SJCRH30 (cell line): Measurements from ENCODE around the gene LBHD2. TPM values are rescaled to one million over a fixed set of nuclear protein-coding genes. Genes with fewer than 3 reads are reported as not detected.

Experiments used
- DNase-seq, 2 experiments: peaks; one replicate each; pipeline ENCODE4 v3.0.0-alpha.2; 2015 to 2020
- H3K27ac ChIP-seq: fragments of 250-450 bp; sonication (Bioruptor Pico); 2 replicates; pipeline ENCODE4 v1.5.1; 2020; ENCODE audit warnings: mild to moderate bottlenecking, moderate library complexity
- H3K27me3 ChIP-seq: fragments of 250-450 bp; sonication (Bioruptor Pico); 2 replicates; pipeline ENCODE4 v1.5.1; 2020; ENCODE audit warnings: mild to moderate bottlenecking, moderate library complexity
- H3K36me3 ChIP-seq: fragments of 250-450 bp; sonication (Bioruptor Pico); 2 replicates; pipeline ENCODE4 v1.5.1; 2020; ENCODE audit warnings: mild to moderate bottlenecking, moderate library complexity
- H3K4me1 ChIP-seq: fragments of 250-450 bp; sonication (Bioruptor Pico); 2 replicates; pipeline ENCODE4 v1.5.1; 2020; ENCODE audit warnings: mild to moderate bottlenecking, moderate library complexity
- H3K4me3 ChIP-seq: fragments of 250-450 bp; sonication (Bioruptor Pico); 2 replicates; pipeline ENCODE4 v1.5.1; 2020; ENCODE audit warnings: mild to moderate bottlenecking, moderate library complexity
- H3K9me3 ChIP-seq: fragments of 250-450 bp; sonication (Bioruptor Pico); replicated peaks from 2 replicates; pipeline ENCODE4 v1.5.1; 2020; ENCODE audit warnings: mild to moderate bottlenecking, moderate library complexity
- total RNA-seq: library from RNA; depleted of rRNA; stranded (reverse); fragments of >200 nt; shearing (Covaris generic); gene quantifications from 2 replicates; pipeline ENCODE4 v1.2.3, GENCODE V29; 2014

Gene LBHD2
- total RNA-seq, 1 experiment from 2014 or later: not detected

DNA sequence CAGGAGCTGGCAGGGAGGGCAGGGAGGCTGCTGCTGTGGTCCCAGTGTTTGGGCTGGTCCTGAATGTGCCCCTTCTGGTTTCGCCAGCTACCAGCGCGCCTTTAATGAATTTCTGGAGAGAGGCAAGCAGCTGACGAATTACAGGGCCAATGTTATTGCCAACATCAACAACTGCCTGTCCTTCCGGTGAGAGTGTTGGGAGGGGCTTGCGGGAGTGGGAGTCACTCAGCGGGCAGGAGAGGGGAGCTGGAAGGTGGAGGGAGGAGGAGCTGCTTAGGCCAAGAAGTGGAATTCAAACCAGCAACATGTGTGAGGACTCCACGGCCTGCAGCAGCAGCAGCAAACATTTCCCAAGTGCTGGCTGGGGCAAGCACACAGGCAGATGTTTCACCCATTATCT is 47.0 kb downstream of the LBHD2 start:
- H3K9me3 ChIP-seq: no peaks in the 10 kb centered on the region
- DNase-seq: peak; percentile 75
- H3K36me3 ChIP-seq: no peaks in the 10 kb centered on the region
- no peak overlapping the region for H3K4me3 ChIP-seq
- peaks cover 41% of the 10 kb centered on the region for H3K4me1 ChIP-seq
- H3K27ac ChIP-seq: peak overlapping the region; percentile 25; the same call in 1 of the 2 replicates
- no peaks in the 10 kb centered on the region for H3K27me3 ChIP-seq

DNA sequence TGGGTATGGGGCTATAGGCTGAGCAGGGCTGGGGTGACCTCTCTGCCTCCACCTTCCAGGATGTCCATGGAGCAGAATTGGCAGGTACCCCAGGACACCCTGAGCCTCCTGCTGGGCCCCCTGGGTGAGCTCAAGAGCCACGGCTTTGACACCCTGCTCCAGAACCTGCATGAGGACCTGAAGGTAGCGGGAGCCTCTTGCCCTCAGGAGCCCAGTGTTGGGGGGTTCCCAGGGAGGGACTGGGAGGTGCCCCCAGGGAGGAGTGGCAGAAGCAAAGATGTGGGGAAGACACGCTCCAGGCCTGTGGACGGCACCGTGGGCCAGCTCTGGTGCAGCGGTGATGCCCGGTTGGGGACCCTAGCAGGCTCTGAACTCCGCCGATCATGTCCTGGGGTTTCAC is 47.6 kb downstream of the LBHD2 start:
- Histone ChIP-seq H3K36me3 (no peaks in the 10 kb centered on the region), H3K9me3 (no peaks in the 10 kb centered on the region), H3K27ac (no peak overlapping the region), H3K4me1 (peaks cover 44% of the 10 kb centered on the region), H3K4me3 (no peak overlapping the region), H3K27me3 (no peaks in the 10 kb centered on the region)
- no peak for DNase-seq

- Histone ChIP-seq H3K36me3 (no peaks in the 10 kb centered on the region), H3K9me3 (no peaks in the 10 kb centered on the region), H3K4me3 (no peak overlapping the region), H3K4me1 (peaks cover 49% of the 10 kb centered on the region), H3K27me3 (no peaks in the 10 kb centered on the region), H3K27ac (peak overlapping the region; percentile 20; the same call in 1 of the 2 replicates)
- peak; percentile 47 to 52 for DNase-seq
Observed at GRCh38 chr14:103132381-103133209, 48.6 kb downstream of the LBHD2 start.

DNA sequence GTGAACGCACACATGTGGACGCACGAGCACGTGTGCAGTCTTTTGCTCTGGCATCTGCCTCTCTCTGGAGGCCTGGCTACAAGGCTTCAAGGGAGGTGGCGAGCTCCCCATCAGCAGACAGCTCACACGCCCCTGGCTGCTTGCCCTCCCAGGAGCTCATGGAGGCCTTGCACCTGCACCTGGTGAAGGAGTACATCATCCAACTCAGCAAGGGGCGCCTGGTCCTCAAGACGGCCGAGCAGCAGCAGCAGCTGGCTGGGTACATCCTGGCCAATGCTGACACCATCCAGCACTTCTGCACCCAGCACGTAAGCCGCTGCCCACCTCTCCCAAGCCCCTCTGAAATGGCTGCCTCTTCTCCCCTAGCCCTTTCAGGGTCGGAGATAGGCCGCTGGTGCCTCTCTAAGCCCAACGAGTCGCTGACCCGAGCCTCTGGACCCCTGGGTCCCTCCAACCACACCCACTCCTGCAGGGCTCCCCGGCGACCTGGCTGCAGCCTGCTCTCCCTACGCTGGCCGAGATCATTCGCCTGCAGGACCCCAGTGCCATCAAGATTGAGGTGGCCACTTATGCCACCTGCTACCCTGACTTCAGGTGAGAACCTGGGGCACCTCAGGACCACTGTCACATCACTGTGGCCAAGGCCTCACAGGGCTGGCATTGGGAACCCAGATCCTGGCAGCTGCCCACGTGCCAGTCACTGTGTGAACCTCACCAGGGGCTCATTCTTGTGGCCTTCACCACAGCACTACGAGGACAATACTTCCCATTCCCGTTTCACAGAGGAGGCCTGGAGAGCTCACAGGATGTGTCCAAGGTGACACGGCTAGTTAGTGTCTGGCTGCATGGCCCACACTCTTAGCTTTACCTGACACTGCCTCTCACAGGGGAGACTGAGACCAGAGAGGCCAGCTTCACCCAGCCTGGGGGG is 49.5 kb downstream of the LBHD2 start:
- no peak for DNase-seq
- no peaks in the 10 kb centered on the region for H3K36me3 ChIP-seq

GRCh38 chr14:103134405-103134804 is 50.4 kb downstream of the LBHD2 start:
- no peaks in the 10 kb centered on the region for H3K27me3 ChIP-seq
- DNase-seq: no peak
- H3K36me3 ChIP-seq: no peaks in the 10 kb centered on the region
- no peak overlapping the region for H3K4me3 ChIP-seq
- H3K4me1 ChIP-seq: peaks cover 40% of the 10 kb centered on the region
- no peaks in the 10 kb centered on the region for H3K9me3 ChIP-seq
- no peak overlapping the region for H3K27ac ChIP-seq

More for the DNA sequence above, 49.5 kb downstream of the LBHD2 start:
- H3K27me3 ChIP-seq: no peaks in the 10 kb centered on the region
- no peak overlapping the region for H3K27ac ChIP-seq
- peaks cover 49% of the 10 kb centered on the region for H3K4me1 ChIP-seq
- H3K4me3 ChIP-seq: no peak overlapping the region
- no peaks in the 10 kb centered on the region for H3K9me3 ChIP-seq

DNA sequence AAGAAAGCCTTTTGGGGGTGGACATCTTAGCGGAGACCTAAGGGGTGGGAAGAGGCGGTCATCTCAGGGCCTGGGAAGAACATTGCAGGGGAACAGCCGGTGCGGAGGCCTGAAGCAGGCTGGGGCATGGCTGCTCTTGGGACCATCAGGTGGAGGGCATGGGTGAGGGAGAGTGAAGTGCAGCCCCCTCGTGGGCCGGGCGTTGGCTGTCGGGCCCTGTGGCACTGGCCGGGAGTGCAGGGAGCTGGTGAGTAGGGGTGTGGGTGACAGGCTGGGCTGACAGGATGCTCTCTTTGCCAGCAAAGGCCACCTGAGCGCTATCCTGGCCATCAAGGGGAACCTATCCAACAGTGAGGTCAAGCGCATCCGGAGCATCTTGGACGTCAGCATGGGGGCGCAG is 50.9 kb downstream of the LBHD2 start:
- peaks cover 35% of the 10 kb centered on the region for H3K4me1 ChIP-seq
- H3K4me3 ChIP-seq: no peak overlapping the region
- no peak overlapping the region for H3K27ac ChIP-seq
- H3K27me3 ChIP-seq: no peaks in the 10 kb centered on the region
- no peaks in the 10 kb centered on the region for H3K36me3 ChIP-seq
- no peak for DNase-seq
- no peaks in the 10 kb centered on the region for H3K9me3 ChIP-seq

GRCh38 chr14:103135333-103136260 is 51.6 kb downstream of the LBHD2 start:
- Histone ChIP-seq H3K36me3 (no peaks in the 10 kb centered on the region), H3K27me3 (no peaks in the 10 kb centered on the region; the same call in 1 of the 2 replicates), H3K27ac (no peak overlapping the region), H3K9me3 (no peaks in the 10 kb centered on the region), H3K4me3 (no peak overlapping the region), H3K4me1 (peaks cover 30% of the 10 kb centered on the region)
- no peak for DNase-seq

DNA sequence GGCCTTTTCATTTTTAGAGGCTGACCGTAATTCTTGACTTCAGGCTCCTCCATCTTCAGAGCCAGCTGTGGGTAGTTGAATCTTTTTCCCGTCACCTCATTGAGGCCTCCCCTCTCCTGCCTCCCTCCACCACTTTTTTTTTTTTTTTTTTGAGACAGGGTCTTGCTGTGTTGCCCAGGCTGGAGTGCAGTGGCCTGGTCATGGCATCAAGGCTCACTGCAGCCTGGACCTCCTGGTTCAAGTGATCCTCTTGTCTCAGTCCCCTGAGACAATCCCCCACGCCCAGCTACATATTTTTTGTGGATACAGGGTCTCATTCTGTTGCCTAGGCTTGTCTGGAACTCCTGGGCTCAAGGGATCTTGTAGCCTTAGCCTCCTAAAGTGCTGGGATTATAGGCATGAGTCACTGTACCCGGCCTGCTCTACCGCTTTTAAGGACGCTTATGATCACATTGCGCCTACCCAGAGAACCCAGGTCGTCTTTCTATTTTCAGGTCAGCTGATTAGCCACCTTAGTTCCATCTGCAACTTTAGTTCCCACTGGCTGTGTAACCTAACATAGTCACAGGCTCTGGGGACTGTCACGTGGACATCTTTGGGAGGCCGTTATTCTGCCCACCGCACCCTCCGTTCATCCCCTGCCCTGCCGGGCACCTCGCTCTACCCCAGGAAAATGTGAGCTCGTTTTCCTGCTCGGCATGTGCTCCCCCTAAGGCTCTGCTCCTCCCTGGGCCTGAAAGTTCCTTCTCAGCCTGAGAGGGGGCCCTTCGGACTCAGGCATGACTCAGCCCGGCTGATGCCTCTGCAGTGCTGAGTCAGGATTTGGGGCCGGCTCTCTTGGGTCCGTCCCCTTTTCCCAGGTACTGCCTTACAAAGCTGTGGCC is 52.6 kb downstream of the LBHD2 start:
- H3K27ac ChIP-seq: peak overlapping the region; percentile 47
- no peaks in the 10 kb centered on the region for H3K9me3 ChIP-seq
- DNase-seq: peak; percentile 57 to 76

DNA sequence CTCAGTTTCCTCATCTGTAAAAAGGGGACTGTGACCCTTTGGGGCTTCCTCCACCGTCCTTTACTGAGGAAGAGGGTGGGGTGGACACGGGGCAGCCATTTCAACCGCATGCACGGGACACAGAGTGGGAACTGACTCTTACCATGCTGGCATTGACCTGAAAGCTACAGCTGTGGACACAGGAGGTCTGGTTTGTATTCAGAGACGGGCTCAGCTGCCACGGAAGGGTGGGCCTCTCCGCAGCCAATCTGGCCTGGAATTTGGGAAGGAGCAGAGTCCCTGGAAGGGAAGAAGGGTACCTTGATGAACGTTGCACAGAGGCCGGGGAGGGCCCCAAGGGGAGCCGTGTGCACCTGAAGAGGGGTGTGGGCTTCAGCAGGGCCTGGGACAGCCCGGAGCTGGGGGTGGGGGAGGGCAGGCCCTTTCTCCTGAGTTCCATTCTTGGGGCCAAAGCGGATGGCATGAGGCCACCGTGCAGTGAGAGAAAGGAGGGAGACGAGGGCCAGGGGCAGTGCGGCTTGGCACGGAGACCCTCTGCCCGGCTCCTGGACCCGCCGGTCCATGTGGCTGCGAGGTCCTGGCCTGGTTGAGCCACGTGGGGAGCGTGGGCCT is 53.8 kb downstream of the LBHD2 start:
- no peak for DNase-seq
- Histone ChIP-seq H3K4me3 (no peak overlapping the region), H3K9me3 (no peaks in the 10 kb centered on the region), H3K36me3 (no peaks in the 10 kb centered on the region), H3K27ac (no peak overlapping the region), H3K27me3 (no peaks in the 10 kb centered on the region; the same call in 1 of the 2 replicates), H3K4me1 (peaks cover 14% of the 10 kb centered on the region)

More for the DNA sequence above, 52.6 kb downstream of the LBHD2 start:
- peak overlapping the region; percentile 22 for H3K4me3 ChIP-seq
- peaks cover 22% of the 10 kb centered on the region; the same call in 1 of the 2 replicates for H3K4me1 ChIP-seq
- no peaks in the 10 kb centered on the region; the same call in 1 of the 2 replicates for H3K27me3 ChIP-seq
- H3K36me3 ChIP-seq: no peaks in the 10 kb centered on the region

DNA sequence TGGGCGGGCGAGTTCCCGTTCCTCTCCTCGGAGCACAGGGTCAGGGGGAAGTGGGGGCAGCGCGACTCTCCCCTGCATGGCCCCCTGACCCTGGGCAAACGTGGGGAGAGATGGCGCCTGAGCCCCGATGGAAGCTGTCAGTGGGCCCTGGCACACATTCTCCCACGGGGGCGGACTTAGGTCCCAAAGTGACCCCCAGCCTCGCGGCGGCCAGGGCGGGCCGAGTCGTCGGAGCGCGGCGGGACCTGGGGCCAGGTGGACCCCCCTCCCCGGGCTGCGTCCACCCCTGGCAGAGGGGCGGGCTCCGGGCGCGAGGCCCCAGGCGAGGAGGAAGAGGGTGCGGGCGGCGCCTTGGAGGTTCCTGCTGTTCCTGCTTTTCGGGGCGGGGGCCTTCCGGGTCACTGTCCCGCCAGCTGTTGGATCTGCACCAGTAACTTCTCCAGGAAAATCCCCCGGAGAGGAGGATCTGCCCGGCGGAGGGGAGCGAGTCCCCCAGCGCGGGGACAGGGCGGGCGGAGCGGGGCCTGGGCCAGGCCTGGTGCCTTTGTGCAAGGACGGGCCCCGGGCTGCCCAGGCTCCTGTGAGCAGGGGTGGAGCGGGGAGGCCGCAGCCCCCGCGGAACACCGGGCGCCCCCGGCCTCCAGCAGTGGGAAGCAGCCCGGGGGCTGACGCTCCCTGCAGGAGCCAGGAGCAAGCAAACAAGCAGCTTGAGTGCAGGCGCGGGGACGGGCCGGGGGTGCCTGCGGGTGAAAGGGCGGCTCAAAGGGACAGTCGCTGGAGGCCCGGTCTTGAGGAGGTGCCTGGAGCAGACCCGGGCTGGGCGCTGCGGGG is 54.5 kb downstream of the LBHD2 start:
- Histone ChIP-seq H3K9me3 (no peaks in the 10 kb centered on the region), H3K36me3 (no peaks in the 10 kb centered on the region), H3K27ac (no peak overlapping the region), H3K4me3 (peak overlapping the region; percentile 31), H3K4me1 (peaks cover 11% of the 10 kb centered on the region), H3K27me3 (no peaks in the 10 kb centered on the region; the same call in 1 of the 2 replicates)
- no peak for DNase-seq

DNA sequence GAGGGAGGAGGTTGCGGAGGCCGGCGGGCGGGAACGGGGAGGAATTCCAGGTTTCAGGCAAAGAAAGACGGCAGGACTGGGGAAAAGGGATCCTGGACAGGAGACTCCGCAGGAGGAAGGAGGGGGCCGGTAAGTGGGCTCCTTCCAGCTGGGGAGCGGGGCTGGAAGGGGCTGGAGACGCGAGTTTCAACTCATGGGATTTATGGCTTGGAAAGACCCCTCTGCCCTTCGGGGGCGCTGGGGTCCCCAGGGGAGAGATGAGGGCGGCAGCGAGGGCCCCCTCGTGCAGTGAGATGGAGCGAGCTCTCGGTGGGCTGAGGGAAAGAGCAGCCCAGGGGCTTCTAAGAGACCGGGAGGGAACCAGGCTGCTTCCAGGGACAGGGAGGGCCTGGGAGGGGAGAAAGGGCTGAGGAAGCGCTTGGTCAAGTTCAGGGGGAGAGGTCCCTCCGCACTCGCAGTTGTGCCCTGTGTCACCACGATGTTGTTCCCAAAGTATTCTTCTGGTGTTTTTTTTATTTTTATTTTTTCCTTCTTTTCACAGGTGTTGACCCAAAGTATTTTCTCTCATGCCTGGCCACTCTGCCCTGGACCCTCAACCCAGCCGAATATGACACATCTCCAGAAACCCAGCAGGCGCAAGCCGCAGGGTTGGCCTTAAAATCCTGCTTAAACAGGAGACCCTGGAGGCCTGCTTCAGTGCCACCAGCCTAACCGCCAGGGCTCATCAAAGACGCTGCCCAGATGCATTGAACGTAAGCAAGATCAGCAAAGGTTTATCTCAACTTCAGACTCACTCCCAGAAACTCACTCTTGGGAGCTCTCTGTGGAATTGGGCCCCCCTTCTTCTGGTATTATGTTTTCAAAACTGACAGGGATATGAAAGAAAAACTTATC is 55.4 kb downstream of the LBHD2 start:
- no peaks in the 10 kb centered on the region for H3K36me3 ChIP-seq

More for the DNA sequence above, 55.4 kb downstream of the LBHD2 start:
- H3K4me3 ChIP-seq: peak overlapping the region; percentile 31
- H3K4me1 ChIP-seq: peaks cover 11% of the 10 kb centered on the region
- H3K27me3 ChIP-seq: no peaks in the 10 kb centered on the region; the same call in 1 of the 2 replicates
- H3K9me3 ChIP-seq: no peaks in the 10 kb centered on the region
- no peak for DNase-seq
- no peak overlapping the region for H3K27ac ChIP-seq
